Measurements from ENCODE around the gene ZNF880. TPM values are rescaled to one million over a fixed set of nuclear protein-coding genes. Genes with fewer than 3 reads are reported as not detected.

The ZNF880 gene
- total and polyA plus RNA-seq, 2 of the 4 experiments (the other 2 are of a cell fraction), result 17.4 to 40.3 TPM

DNA sequence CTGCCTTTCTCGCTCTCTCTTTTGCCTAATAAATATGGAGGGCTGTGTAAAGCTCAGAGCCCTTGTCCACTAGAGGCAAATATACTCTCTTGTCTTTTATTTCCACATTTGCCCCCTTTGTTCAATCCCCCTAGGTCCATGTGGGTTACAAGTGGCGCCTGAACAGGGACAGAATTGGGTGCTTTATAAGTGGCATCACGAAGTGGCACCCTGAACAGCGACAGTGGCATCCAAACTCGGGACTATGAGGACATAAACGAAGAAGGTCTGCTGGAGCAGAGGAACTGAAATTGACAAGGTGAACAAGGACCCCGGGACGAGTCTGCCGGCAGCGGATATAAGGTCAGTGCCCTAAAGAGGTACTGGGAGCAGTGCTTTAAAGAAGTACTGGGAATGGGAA lies 38.0 kb upstream of the ZNF880 start:
- Histone ChIP-seq H3K14ac (replicated peaks; ENCODE audit: low read depth, low read length) (no peak overlapping the region), H3K56ac (ENCODE audit: extremely low read depth, insufficient read depth, low read length) (no peak overlapping the region), H2BK5ac (ENCODE audit: low read depth, low read length, poor library complexity, severe bottlenecking) (no peak overlapping the region), H3K23ac (ENCODE audit: low read depth, low read length) (no peak overlapping the region), H3K79me1 (ENCODE audit: low read depth in 1 of 2, low read length in 2 of 2) (peaks cover 0 to 2% of the 10 kb centered on the region in 2 experiments; a peak in 1 of 4 replicates), H3K9me3 (ENCODE audit: control insufficient read depth, insufficient read depth, low read length) (peaks cover 43% of the 10 kb centered on the region), H3K4me3 (ENCODE audit: insufficient read depth, low read depth, low read length) (no peak overlapping the region), H3K9ac (ENCODE audit: low read depth, low read length) (no peak overlapping the region), H2BK120ac (ENCODE audit: low read depth, low read length) (no peak overlapping the region), H3K4ac (ENCODE audit: low read depth, low read length) (no peak overlapping the region), H3K4me1 (ENCODE audit: control insufficient read depth, insufficient read depth, low read length) (no peaks in the 10 kb centered on the region), H2AK9ac (replicated peaks; ENCODE audit: low read depth, low read length, poor library complexity) (no peak overlapping the region), H4K5ac (ENCODE audit: low read depth, low read length) (no peak overlapping the region), H4K20me1 (ENCODE audit: insufficient read depth, low read length) (no peaks in the 10 kb centered on the region), H4K8ac (ENCODE audit: low read depth in 2 of 2, low read length in 2 of 2) (no peak overlapping the region), H2BK15ac (ENCODE audit: low read depth, low read length) (no peak overlapping the region), H2BK20ac (ENCODE audit: low read depth, low read length) (no peak overlapping the region), H3K36me3 (ENCODE audit: control insufficient read depth, insufficient read depth, low read length) (no peaks in the 10 kb centered on the region), H3K27me3 (ENCODE audit: control insufficient read depth, insufficient read depth, low read length) (no peaks in the 10 kb centered on the region), H3K18ac (ENCODE audit: low read depth, low read length) (no peak overlapping the region), H3K4me2 (ENCODE audit: low read depth, low read length) (no peak overlapping the region), H2AK5ac (ENCODE audit: low read depth, low read length) (no peak overlapping the region), H3K27ac (ENCODE audit: insufficient read depth, low read length) (no peak overlapping the region), H3K9me1 (ENCODE audit: insufficient read depth, low read length) (no peaks in the 10 kb centered on the region), H2AFZ (replicated peaks; ENCODE audit: low read length, poor library complexity) (no peak overlapping the region), H4K91ac (ENCODE audit: insufficient read depth, low read depth, low read length) (no peak overlapping the region)
- in situ Hi-C loops (cut with MboI; ENCODE audit: low sequenced_read_pairs), result no loop called here
- intact Hi-C loops (cut with micrococcal nuclease), result no loop called here
- ChIA-PET CTCF (no interaction called here), POLR2A (ENCODE audit: unreplicated experiment) (interaction anchor here (0.6 kb wide), 1 partner anchor 187 kb away, joined by 4 read pairs; no protein-coding TSS in a partner anchor)
- DNase-seq (no peak), ATAC-seq (ENCODE audit: low read depth) (no peak)
- dilution Hi-C loops (cut with HindIII; ENCODE audit: low sequenced_read_pairs, unreplicated experiment), result no loop called here
- TF ChIP-seq CHD1 (IDR thresholded peaks at IDR 0.05; ENCODE audit: low read depth, low read length) (no peak), FOS (IDR thresholded peaks at IDR 0.05; ENCODE audit: low read depth, low read length) (no peak)
- TF ChIP-seq, protein P1, sequence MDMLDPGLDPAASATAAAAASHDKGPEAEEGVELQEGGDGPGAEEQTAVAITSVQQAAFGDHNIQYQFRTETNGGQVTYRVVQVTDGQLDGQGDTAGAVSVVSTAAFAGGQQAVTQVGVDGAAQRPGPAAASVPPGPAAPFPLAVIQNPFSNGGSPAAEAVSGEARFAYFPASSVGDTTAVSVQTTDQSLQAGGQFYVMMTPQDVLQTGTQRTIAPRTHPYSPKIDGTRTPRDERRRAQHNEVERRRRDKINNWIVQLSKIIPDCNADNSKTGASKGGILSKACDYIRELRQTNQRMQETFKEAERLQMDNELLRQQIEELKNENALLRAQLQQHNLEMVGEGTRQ (IDR thresholded peaks at IDR 0.05; ENCODE audit: low read depth, low read length), result no peak
- 60% methylated on average over 4 of the region's 10 CpGs; no CpG with 5 or more reads in 1 of the 2 experiments for WGBS, 2 experiments (ENCODE audit: extremely low coverage in 2 of 2, insufficient read length in 1 of 2)
- no TSS peak for BruUV-seq (replicated peaks)

Data from IMR-90 (cell line).